ENCODE results near the gene TLE7. TPM values are rescaled to one million over a fixed set of nuclear protein-coding genes. Genes with fewer than 3 reads are reported as not detected.

The TLE7 gene
- total RNA-seq, 1 experiment from 2014 or later = not detected

DNA sequence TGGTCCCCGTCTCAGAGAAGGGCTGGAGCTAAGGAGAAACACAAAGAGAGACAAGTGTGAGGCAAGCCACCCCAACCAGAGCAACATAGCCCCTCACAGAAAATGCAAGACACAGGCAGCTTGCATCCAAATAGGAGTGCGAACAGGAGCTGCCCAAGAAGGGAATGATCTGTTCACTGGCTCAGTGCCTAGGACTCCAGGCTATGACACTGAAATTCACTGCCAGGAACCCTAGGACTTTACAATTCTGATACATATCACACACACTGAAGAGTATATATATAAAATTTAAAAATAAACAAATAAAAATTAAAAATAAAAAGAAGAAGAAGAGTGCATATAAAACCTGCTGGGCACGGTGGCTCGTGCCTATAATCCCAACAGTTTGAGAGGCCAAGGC is 14.9 kb upstream of the TLE7 start:
- intact Hi-C loops (cut with micrococcal nuclease) = no loop called here
- Mint-ChIP-seq H3K9me3 (ENCODE audit: unreplicated experiment) (peaks cover 8% of the 10 kb centered on the region), H3K4me3 (ENCODE audit: unreplicated experiment) (no peak overlapping the region), H3K36me3 (ENCODE audit: insufficient read depth, unreplicated experiment) (peaks cover 60% of the 10 kb centered on the region), H3K4me1 (ENCODE audit: insufficient read depth, unreplicated experiment) (no peaks in the 10 kb centered on the region), H3K27me3 (ENCODE audit: insufficient read depth, unreplicated experiment) (no peaks in the 10 kb centered on the region), H3K27ac (ENCODE audit: low read depth, unreplicated experiment) (no peak overlapping the region)
- BruUV-seq (replicated peaks) = no TSS peak
- ChIA-PET POLR2A (no interaction called here), CTCF (interaction anchor here (0.6 to 1.4 kb wide), 4 partner anchors 42 to 90 kb away, joined by 3 to 6 read pairs (median 4); no protein-coding TSS in a partner anchor)
- TF ChIP-seq, protein P1, sequence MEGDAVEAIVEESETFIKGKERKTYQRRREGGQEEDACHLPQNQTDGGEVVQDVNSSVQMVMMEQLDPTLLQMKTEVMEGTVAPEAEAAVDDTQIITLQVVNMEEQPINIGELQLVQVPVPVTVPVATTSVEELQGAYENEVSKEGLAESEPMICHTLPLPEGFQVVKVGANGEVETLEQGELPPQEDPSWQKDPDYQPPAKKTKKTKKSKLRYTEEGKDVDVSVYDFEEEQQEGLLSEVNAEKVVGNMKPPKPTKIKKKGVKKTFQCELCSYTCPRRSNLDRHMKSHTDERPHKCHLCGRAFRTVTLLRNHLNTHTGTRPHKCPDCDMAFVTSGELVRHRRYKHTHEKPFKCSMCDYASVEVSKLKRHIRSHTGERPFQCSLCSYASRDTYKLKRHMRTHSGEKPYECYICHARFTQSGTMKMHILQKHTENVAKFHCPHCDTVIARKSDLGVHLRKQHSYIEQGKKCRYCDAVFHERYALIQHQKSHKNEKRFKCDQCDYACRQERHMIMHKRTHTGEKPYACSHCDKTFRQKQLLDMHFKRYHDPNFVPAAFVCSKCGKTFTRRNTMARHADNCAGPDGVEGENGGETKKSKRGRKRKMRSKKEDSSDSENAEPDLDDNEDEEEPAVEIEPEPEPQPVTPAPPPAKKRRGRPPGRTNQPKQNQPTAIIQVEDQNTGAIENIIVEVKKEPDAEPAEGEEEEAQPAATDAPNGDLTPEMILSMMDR (IDR thresholded peaks at IDR 0.05; ENCODE audit: unreplicated experiment) = no peak
- no peak for DNase-seq (ENCODE audit: unreplicated experiment)

DNA sequence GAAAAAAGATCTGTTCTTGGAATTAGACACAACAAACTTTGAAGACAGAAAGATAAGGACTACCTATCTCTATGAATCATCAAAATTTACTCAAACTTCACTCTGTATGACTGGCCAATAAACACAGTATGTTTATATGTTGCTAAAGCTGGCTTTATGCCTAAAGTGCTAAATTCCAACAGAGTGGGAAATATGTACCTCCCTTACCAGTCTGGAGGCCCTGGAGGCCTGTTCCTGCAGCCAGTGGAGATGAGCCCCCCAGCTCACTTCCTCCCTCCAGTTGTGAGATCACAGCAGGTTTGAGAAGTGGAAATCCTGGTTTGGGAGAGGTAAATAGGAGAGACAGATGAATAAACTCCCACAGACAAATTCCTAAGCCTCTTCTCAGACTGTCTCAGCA is 11.2 kb upstream of the TLE7 start:
- no peak for DNase-seq (ENCODE audit: unreplicated experiment)
- POLR2A ChIA-PET = no interaction called here
- H3K27ac Mint-ChIP-seq (ENCODE audit: low read depth, unreplicated experiment) = no peak overlapping the region
- no peak overlapping the region for H3K4me3 Mint-ChIP-seq (ENCODE audit: unreplicated experiment)
- BruUV-seq (replicated peaks) = no TSS peak
- no peaks in the 10 kb centered on the region for H3K4me1 Mint-ChIP-seq (ENCODE audit: insufficient read depth, unreplicated experiment)
- peaks cover 32% of the 10 kb centered on the region for H3K9me3 Mint-ChIP-seq (ENCODE audit: unreplicated experiment)
- H3K27me3 Mint-ChIP-seq (ENCODE audit: insufficient read depth, unreplicated experiment) = no peaks in the 10 kb centered on the region
- CTCF ChIA-PET = no interaction called here
- intact Hi-C loops (cut with micrococcal nuclease) = no loop called here
- H3K36me3 Mint-ChIP-seq (ENCODE audit: insufficient read depth, unreplicated experiment) = peaks cover 88% of the 10 kb centered on the region
- TF ChIP-seq, protein P1 (IDR thresholded peaks at IDR 0.05; ENCODE audit: unreplicated experiment) = no peak

DNA sequence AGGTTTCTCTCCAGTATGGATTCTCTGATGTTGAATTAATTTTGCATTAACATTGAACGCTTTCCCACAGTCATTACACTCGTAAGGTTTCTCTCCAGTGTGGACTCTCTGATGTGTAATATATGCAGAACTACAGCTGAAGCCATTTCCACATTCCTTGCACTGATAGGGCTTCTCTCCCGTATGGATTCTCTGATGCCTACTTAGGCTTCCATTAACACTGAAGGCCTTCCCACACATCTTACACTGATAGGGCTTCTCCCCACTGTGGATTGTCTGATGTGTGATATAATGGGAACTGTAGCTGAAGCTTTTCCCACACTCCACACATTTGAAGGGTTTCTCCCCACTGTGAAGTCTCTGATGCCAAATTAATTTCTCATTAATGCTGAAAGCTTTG is 7.2 kb upstream of the TLE7 start:
- BruUV-seq (replicated peaks) = no TSS peak
- Mint-ChIP-seq H3K4me1 (ENCODE audit: insufficient read depth, unreplicated experiment) (no peaks in the 10 kb centered on the region), H3K9me3 (ENCODE audit: unreplicated experiment) (peaks cover 33% of the 10 kb centered on the region), H3K36me3 (ENCODE audit: insufficient read depth, unreplicated experiment) (peaks cover 68% of the 10 kb centered on the region), H3K4me3 (ENCODE audit: unreplicated experiment) (no peak overlapping the region), H3K27me3 (ENCODE audit: insufficient read depth, unreplicated experiment) (no peaks in the 10 kb centered on the region), H3K27ac (ENCODE audit: low read depth, unreplicated experiment) (no peak overlapping the region)
- ChIA-PET CTCF (interaction anchor here (0.6 to 1.7 kb wide), 3 partner anchors 30 to 38 kb away, joined by 3 to 5 read pairs (median 5); no protein-coding TSS in a partner anchor), POLR2A (no interaction called here)
- intact Hi-C loops (cut with micrococcal nuclease) = no loop called here
- TF ChIP-seq, protein P1 (IDR thresholded peaks at IDR 0.05; ENCODE audit: unreplicated experiment) = no peak
- no peak for DNase-seq (ENCODE audit: unreplicated experiment)

DNA sequence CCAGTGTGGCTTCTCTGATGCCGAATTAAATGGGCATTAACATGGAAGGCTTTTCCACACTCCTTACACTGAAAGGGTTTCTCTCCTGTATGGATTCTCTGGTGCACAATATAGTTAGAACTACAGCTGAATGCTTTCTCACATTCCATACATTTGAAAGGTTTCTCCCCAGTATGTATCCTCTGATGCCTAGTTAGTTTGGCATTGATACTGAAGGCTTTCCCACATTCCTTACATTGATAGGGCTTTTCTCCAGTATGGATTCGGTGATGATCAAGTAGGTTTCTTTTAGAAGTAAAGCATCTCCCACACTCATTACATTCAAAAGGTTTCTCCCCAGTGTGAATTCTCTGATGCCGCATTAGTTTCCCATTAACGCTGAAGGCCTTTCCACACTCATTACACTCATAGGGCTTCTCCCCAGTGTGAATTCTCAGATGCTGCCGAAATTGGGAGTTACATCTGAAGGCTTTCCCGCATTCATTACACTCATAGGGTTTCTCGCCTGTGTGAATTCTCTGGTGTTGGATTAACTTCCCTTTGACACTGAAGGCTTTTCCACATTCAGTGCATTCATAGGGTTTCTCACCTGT is 6.5 kb upstream of the TLE7 start:
- POLR2A ChIA-PET = interaction anchor here (0.6 to 1.0 kb wide), 2 partner anchors 14 to 48 kb away, joined by 3 read pairs; partner anchors contain the start of gene ZNF23
- peaks cover 39% of the 10 kb centered on the region for H3K9me3 Mint-ChIP-seq (ENCODE audit: unreplicated experiment)
- no peaks in the 10 kb centered on the region for H3K4me1 Mint-ChIP-seq (ENCODE audit: insufficient read depth, unreplicated experiment)

More for the DNA sequence above, 6.5 kb upstream of the TLE7 start:
- no TSS peak for BruUV-seq (replicated peaks)
- Mint-ChIP-seq H3K4me3 (ENCODE audit: unreplicated experiment) (no peak overlapping the region), H3K36me3 (ENCODE audit: insufficient read depth, unreplicated experiment) (peaks cover 62% of the 10 kb centered on the region), H3K27me3 (ENCODE audit: insufficient read depth, unreplicated experiment) (no peaks in the 10 kb centered on the region), H3K27ac (ENCODE audit: low read depth, unreplicated experiment) (no peak overlapping the region)
- intact Hi-C loops (cut with micrococcal nuclease) = no loop called here
- DNase-seq (ENCODE audit: unreplicated experiment) = no peak
- CTCF ChIA-PET = interaction anchor here (0.6 to 1.7 kb wide), 4 partner anchors 31 to 91 kb away, joined by 3 to 5 read pairs (median 4); no protein-coding TSS in a partner anchor
- TF ChIP-seq, protein P1 (IDR thresholded peaks at IDR 0.05; ENCODE audit: unreplicated experiment) = no peak
